WTC11 (cell line): Measurements from ENCODE around the gene PPP1R12A.

Experiments used
- ETV6 ChIP-seq: sonication (generic); formaldehyde crosslinking; IDR thresholded peaks from 2 replicates; pipeline ENCODE4 v1.8.1; 2022; ENCODE audit warnings: mild to moderate bottlenecking, missing genetic modification reagents
- TF ChIP-seq, protein P1 (sequence below): sonication (generic); formaldehyde crosslinking; IDR thresholded peaks from 2 replicates; pipeline ENCODE4 v1.8.0; 2022; ENCODE audit warnings: mild to moderate bottlenecking, missing genetic modification reagents
- TF ChIP-seq, protein P2 (sequence below): fragments of 200-600 bp; IDR thresholded peaks from 2 replicates; pipeline ENCODE4 v1.8.0; 2022; ENCODE audit warnings: antibody characterized with exemption

DNA sequence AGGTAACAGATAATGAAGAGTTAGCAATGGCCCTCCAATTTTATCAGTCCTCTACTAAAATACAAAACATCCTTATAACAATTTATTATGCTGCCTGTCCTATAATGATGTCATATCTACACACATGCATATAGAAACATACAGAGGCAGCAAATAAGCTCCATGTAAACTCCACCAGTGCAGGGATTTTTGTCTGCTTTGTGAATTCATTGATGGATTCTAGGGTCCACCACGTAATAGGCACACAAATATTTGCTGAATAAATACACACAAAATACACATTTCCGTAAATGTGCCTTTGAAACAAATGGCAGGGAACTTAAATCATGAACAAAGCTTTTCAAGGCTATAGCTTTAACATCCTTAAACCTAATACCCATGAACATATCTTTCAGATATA lies 34.7 kb downstream of the PPP1R12A start:
- TF ChIP-seq, protein P1, sequence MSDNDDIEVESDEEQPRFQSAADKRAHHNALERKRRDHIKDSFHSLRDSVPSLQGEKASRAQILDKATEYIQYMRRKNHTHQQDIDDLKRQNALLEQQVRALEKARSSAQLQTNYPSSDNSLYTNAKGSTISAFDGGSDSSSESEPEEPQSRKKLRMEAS (CRISPR knock-in tag), result no peak
- TF ChIP-seq, protein P2, sequence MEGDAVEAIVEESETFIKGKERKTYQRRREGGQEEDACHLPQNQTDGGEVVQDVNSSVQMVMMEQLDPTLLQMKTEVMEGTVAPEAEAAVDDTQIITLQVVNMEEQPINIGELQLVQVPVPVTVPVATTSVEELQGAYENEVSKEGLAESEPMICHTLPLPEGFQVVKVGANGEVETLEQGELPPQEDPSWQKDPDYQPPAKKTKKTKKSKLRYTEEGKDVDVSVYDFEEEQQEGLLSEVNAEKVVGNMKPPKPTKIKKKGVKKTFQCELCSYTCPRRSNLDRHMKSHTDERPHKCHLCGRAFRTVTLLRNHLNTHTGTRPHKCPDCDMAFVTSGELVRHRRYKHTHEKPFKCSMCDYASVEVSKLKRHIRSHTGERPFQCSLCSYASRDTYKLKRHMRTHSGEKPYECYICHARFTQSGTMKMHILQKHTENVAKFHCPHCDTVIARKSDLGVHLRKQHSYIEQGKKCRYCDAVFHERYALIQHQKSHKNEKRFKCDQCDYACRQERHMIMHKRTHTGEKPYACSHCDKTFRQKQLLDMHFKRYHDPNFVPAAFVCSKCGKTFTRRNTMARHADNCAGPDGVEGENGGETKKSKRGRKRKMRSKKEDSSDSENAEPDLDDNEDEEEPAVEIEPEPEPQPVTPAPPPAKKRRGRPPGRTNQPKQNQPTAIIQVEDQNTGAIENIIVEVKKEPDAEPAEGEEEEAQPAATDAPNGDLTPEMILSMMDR, result no peak
- TF ChIP-seq ETV6 (CRISPR knock-in tag), result no peak
